Measurements from ENCODE around the gene ANKRD12.

ANKRD12 gene

GRCh38 chr18:9101730-9102507 lies 34.7 kb upstream of the ANKRD12 start:
- Histone ChIP-seq H3K4me2 (ENCODE audit: low read depth, low read length, poor library complexity, severe bottlenecking) (peak overlapping the region; percentile 66), H4K20me1 (ENCODE audit: low read depth, low read length) (peaks cover 22% of the 10 kb centered on the region), H3K9ac (ENCODE audit: low read length) (peak overlapping the region; percentile 81), H3F3A (ENCODE audit: insufficient read depth) (no peaks in the 10 kb centered on the region), H3K27me3 (ENCODE audit: low read length) (no peaks in the 10 kb centered on the region), H3K36me3 (ENCODE audit: low read length) (no peaks in the 10 kb centered on the region), H2AFZ (ENCODE audit: low read depth, low read length, severe bottlenecking) (peak overlapping the region; percentile 65), H3K27ac (ENCODE audit: low read depth, low read length) (peak overlapping the region; percentile 42), H3K79me2 (ENCODE audit: insufficient read depth, low read length) (peaks cover 43% of the 10 kb centered on the region), H3K9me2 (replicated peaks; ENCODE audit: insufficient read depth, low read length) (no peaks in the 10 kb centered on the region), H3K4me3 (ENCODE audit: insufficient read depth, low read length, poor library complexity, severe bottlenecking) (peak overlapping the region; percentile 61), H3K9me3 (ENCODE audit: insufficient read depth, low read length) (no peaks in the 10 kb centered on the region)
- TF ChIP-seq CTCF (IDR thresholded peaks at IDR 0.05; ENCODE audit: insufficient read depth, low read length, poor library complexity, severe bottlenecking) (no peak), EZH2phosphoT487 (conservative IDR thresholded peaks at IDR 0.05; ENCODE audit: low read length) (no peak)

DNA sequence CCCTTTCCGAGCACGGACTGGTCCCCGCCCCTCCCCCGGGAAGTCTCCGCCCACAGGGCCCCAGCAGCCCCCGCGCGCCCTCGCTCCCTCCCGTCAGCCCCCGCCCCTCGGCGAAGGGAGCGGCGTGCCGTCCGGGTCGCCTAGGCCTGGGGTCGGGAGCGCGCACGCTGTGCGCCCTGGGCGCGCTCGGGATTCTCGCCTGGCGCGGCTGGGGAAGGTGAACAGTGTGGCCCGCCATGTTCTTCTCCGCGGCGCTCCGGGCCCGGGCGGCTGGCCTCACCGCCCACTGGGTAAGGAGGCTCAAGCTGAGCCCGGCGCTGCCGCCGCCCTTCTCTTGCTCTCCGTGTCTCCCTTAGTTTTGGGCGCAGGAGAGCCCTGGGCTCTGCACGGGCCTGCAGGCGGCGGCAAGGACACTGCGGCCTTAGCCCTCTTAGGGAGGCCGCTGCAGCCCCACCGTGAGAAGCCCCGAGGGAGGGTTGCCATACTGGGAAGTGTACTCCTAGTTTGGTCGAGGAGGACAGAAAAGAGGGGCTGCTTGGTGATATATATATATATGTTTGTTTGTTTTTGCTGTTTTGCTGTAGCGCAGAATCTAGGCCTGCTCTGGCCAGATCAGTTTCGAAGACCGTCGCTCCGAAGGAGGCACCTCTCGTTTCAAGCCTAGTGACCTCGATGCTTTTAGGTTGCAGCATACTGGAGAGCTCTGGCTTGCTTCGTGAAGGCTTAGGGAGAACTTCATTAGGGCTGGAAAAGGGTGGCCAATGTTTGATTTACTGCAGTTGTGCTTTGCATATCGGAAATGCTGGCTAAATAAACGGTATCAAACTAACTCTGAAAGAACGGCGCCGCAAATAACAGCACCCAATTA lies 33.8 kb upstream of the ANKRD12 start, which contains the start of gene NDUFV2:
NDUFV2 (plus strand) TSS at position 192 of the 868 bp plus-strand sequence; CDS start at position 237, 45 bp downstream.
- peak within 1 kb of the TSS; percentile 81 for H3K9ac ChIP-seq (ENCODE audit: low read length)
- H3K27ac ChIP-seq (ENCODE audit: low read depth, low read length) = peak within 1 kb of the TSS; percentile 77
- H4K20me1 ChIP-seq (ENCODE audit: low read depth, low read length) = peaks cover 22% of the 10 kb centered on the region
- no peaks in the 10 kb centered on the region for H3K27me3 ChIP-seq (ENCODE audit: low read length)
- H3K9me2 ChIP-seq (replicated peaks; ENCODE audit: insufficient read depth, low read length) = no peaks in the 10 kb centered on the region
- H3K36me3 ChIP-seq (ENCODE audit: low read length) = no peaks in the 10 kb centered on the region
- peaks cover 51% of the 10 kb centered on the region for H3K79me2 ChIP-seq (ENCODE audit: insufficient read depth, low read length)
- no peak for TF ChIP-seq CTCF (IDR thresholded peaks at IDR 0.05; ENCODE audit: insufficient read depth, low read length, poor library complexity, severe bottlenecking)
- TF ChIP-seq EZH2phosphoT487 (conservative IDR thresholded peaks at IDR 0.05; ENCODE audit: low read length) = no peak
- H3F3A ChIP-seq (ENCODE audit: insufficient read depth) = no peaks in the 10 kb centered on the region
- peak within 1 kb of the TSS; percentile 66 for H2AFZ ChIP-seq (ENCODE audit: low read depth, low read length, severe bottlenecking)
- H3K4me2 ChIP-seq (ENCODE audit: low read depth, low read length, poor library complexity, severe bottlenecking) = peak within 1 kb of the TSS; percentile 85
- H3K4me3 ChIP-seq (ENCODE audit: insufficient read depth, low read length, poor library complexity, severe bottlenecking) = peak within 1 kb of the TSS; percentile 90
- no peaks in the 10 kb centered on the region for H3K9me3 ChIP-seq (ENCODE audit: insufficient read depth, low read length)

DNA sequence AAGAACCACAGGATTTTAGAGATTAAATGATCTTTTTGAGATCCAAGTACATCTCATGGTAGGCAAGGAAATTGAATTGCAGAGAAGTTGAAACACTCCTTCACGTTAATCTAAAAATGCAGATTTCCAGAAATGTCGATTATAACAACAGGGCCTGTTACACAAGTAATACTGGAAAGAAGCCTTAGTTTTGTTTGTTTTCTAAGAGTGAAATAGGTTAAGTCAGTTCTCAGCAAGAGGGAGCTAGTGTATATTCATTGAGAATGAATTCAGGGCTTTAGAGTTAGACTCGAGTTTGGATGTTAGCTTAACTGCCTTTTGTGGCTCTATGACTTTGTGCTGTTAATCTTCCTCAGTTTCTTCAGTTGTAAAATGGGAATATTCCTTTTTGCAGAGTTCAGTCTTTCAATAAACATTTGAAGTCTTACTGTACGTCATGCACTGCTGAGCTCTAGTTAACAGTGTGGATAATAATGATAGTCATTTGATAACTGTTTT lies 33.2 kb upstream of the ANKRD12 start:
- H3K4me2 ChIP-seq (ENCODE audit: low read depth, low read length, poor library complexity, severe bottlenecking) = peak overlapping the region; percentile 85
- H3K36me3 ChIP-seq (ENCODE audit: low read length) = no peaks in the 10 kb centered on the region
- no peaks in the 10 kb centered on the region for H3K9me3 ChIP-seq (ENCODE audit: insufficient read depth, low read length)
- no peak for TF ChIP-seq EZH2phosphoT487 (conservative IDR thresholded peaks at IDR 0.05; ENCODE audit: low read length)
- TF ChIP-seq CTCF (IDR thresholded peaks at IDR 0.05; ENCODE audit: insufficient read depth, low read length, poor library complexity, severe bottlenecking) = peak; percentile 8
- H3K27me3 ChIP-seq (ENCODE audit: low read length) = no peaks in the 10 kb centered on the region
- H3K9me2 ChIP-seq (replicated peaks; ENCODE audit: insufficient read depth, low read length) = no peaks in the 10 kb centered on the region
- no peak overlapping the region for H2AFZ ChIP-seq (ENCODE audit: low read depth, low read length, severe bottlenecking)
- H4K20me1 ChIP-seq (ENCODE audit: low read depth, low read length) = peaks cover 22% of the 10 kb centered on the region
- no peaks in the 10 kb centered on the region for H3F3A ChIP-seq (ENCODE audit: insufficient read depth)
- peak overlapping the region; percentile 77 for H3K27ac ChIP-seq (ENCODE audit: low read depth, low read length)
- H3K79me2 ChIP-seq (ENCODE audit: insufficient read depth, low read length) = peaks cover 58% of the 10 kb centered on the region
- H3K9ac ChIP-seq (ENCODE audit: low read length) = peak overlapping the region; percentile 81
- peak overlapping the region; percentile 90 for H3K4me3 ChIP-seq (ENCODE audit: insufficient read depth, low read length, poor library complexity, severe bottlenecking)
